Peyer's patch (tissue), 4 donors: ENCODE results near the gene BCL2L1.

Experiments used
- POLR2A ChIP-seq, 2 donors: fragments of 450-650 bp; IDR thresholded peaks; one replicate each; pipeline ENCODE4 v1.5.1; 2017; ENCODE audit warnings: antibody characterized with exemption in 2 of 2, mild to moderate bottlenecking in 2 of 2, moderate library complexity in 2 of 2
- TF ChIP-seq, protein P1 (sequence below), 6 experiments: fragments of 450-650 bp in 4 of 6; fragments of 200-600 bp in 2 of 6; sonication (generic) in 1 of 6; IDR thresholded peaks; one replicate each; pipeline ENCODE4 v1.5.1; 2017 to 2019; ENCODE audit warnings: antibody characterized with exemption in 6 of 6, mild to moderate bottlenecking in 3 of 6, moderate library complexity in 1 of 6

DNA sequence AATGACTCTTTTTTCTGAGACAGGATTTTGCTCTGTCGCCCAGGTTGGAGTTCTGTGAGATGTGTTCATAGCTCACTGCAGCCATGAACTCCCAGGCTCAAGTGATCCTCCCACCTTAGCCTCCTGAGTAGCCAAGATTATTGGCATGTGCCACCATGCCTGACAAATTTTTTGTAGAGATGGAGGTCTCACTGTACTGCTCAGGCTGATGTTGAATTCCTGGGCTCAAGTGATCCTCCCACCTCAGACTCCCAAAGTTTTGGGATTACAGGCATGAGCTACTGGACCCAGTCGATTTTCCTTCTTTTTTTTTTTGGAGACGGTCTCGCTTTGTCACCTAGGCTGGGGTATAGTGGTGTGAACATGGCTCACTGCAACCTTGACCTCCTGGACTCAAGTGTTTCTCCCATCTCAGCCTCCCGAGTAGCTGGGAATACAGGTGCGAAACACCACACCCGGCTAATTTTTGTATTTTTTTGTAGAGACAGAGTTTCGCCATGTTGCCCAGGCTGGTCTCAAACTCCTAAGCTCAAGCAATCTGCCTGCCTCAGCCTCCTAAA, 24.3 kb downstream of the BCL2L1 start:
- TF ChIP-seq, protein P1, sequence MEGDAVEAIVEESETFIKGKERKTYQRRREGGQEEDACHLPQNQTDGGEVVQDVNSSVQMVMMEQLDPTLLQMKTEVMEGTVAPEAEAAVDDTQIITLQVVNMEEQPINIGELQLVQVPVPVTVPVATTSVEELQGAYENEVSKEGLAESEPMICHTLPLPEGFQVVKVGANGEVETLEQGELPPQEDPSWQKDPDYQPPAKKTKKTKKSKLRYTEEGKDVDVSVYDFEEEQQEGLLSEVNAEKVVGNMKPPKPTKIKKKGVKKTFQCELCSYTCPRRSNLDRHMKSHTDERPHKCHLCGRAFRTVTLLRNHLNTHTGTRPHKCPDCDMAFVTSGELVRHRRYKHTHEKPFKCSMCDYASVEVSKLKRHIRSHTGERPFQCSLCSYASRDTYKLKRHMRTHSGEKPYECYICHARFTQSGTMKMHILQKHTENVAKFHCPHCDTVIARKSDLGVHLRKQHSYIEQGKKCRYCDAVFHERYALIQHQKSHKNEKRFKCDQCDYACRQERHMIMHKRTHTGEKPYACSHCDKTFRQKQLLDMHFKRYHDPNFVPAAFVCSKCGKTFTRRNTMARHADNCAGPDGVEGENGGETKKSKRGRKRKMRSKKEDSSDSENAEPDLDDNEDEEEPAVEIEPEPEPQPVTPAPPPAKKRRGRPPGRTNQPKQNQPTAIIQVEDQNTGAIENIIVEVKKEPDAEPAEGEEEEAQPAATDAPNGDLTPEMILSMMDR (IDR thresholded peaks at IDR 0.05), result no peak
- TF ChIP-seq POLR2A (IDR thresholded peaks at IDR 0.05), result no peak
